LoVo (cell line): Measurements from ENCODE around the gene BPGM.
A peak's percentile ranks its signal among the peaks of the same experiment; 100 is the strongest.
"Not testable (repeated sequence)": the region's sequence is repeated elsewhere in the genome, so short reads cannot be mapped to it uniquely, and the experiment has no call there.

Experiments used
- DNase-seq: peaks from one replicate; pipeline ENCODE4 v3.0.0-alpha.2; 2016; ENCODE audit warnings: low spot score

The BPGM gene

DNA sequence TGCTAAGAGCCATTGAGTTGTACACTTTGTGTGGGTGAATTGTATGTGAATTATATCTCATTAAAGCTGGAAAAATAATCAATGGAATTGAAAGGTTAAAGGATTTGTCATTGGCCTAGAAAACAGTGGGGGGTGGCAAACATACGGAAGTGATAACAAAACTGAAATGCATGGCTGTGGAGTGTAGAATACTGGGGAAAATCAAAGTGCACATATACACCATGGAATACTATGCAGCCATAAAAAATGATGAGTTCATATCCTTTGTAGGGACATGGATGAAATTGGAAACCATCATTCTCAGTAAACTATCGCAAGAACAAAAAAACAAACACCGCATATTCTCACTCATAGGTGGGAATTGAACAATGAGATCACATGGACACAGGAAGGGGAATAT is 18.4 kb downstream of the BPGM start:
- not testable (repeated sequence) for DNase-seq

DNA sequence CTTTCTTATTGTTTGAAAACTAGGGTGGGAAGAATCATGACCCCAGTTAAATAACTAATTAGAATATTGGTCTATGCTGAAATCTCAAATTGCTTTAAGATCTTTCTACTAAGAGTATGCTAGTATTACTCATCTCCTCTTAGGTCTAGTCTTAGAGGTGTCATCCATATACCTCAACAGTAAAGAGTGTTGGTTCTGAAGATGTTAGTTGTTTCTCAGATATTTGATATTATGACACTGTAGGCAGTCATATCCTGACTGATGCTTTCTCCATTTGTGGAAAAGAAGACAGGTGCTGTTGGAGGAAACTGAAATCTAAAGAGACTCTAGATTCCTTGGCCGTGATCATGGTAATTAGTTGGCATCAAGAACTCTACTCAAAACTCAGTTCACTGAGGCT is 21.2 kb downstream of the BPGM start:
- no peak for DNase-seq

DNA sequence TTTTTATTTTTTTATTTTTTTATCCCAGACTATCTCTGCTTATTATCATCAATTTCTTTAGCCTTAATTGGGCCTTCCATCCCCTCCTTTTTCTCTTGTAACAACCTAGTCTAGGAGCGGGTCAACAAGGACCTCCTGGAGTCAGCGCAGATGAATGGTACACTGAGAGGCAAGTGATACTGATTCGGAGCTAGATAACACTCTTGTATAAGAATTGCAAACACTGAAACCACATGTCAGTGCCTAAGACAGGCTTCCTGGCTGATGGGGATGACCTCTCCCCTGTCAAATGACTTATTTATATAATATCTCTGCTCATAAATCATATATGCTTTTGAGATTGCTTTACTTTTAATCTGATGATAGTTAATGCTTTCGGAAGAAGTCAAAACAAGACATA is 22.7 kb downstream of the BPGM start:
- DNase-seq, result no peak

- peak; percentile 71 for DNase-seq
Observed at GRCh38 chr7:134669845-134670373, 23.3 kb downstream of the BPGM start.

DNA sequence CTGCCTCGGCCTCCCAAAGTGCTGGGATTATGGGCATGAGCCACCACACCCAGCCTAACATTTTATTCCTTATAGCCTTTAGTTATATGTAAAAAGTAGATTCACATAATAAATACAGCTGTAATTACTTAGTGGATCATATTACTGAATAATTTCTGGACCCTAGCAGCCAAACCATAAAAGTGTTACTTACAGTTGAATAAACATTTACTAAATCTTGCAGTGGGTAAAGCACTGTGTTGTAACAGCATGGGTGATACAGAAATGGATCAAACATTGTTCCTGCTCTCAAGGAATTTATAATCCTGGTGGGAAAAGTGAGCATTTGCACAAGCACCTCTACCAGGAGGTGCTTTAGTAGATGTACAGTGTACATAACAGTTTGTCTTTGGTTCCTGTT is 25.0 kb downstream of the BPGM start:
- DNase-seq, result no peak

GRCh38 chr7:134674424-134674823 is 27.8 kb downstream of the BPGM start:
- no peak for DNase-seq

DNA sequence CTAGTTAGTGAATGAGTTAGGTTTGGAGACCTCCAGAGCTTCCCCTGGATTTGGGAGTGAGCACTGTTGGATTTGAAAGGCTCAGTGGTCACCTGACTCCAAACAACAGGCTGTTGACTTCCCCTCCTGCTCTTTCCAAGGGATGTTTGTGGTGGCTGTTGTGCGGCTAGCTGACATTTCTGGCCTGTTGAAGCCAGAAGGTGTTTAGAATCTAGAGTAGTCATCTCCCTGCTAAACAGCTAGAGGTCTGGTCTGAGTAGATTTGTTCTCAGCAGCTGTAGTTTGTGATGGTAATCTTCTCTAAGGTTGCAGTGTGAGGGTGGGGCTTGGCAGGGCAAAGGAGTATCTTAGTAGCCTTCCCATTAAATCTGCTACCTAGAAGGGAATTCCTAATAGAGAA is 30.1 kb downstream of the BPGM start:
- no peak for DNase-seq

GRCh38 chr7:134678115-134678514 is 31.5 kb downstream of the BPGM start:
- no peak for DNase-seq

DNA sequence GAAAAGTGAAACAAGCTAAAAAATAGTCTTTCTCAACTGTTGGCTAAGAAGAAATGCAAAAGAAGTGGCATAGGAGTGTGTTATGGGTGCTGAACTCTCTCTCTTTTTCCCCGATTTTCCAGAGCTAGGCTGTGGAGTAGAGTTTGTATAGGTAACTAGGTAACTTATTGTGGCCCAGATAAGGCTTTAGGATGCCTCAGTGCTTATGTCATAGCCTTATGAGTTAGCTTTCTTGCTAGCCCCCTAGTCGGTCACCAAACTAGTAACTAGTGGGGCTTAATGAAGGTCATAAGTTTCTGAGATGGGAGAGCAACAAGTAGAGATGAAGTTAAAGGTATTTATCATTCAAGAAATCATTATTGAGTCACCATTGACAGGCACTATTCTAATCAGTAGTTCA is 32.4 kb downstream of the BPGM start:
- no peak for DNase-seq

- DNase-seq, result no peak
Observed at GRCh38 chr7:134684165-134684564, 37.5 kb downstream of the BPGM start.

- DNase-seq, result no peak
Observed at GRCh38 chr7:134685250-134685649, 38.6 kb downstream of the BPGM start.

- peak; percentile 24 for DNase-seq
Observed at GRCh38 chr7:134686786-134687185, 40.1 kb downstream of the BPGM start.

DNA sequence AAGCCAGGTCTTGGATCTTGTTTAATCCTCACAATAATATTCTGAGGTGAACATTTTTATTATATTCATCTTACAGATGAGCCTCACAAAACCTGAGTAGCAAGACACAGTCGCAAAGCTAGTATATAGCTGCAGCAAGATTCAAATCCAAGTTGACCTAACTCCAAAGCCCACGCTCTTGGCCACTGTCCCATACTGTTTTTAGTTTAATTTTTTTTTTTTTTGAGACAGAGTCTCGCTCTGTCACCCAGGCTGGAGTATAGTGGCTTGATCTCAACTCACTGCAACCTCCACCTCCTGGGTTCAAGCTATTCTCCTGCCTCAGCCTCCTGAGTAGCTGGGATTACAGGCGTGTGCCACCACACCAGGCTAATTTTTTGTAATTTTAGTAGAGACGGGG is 42.9 kb downstream of the BPGM start:
- DNase-seq, result not testable (repeated sequence)

DNA sequence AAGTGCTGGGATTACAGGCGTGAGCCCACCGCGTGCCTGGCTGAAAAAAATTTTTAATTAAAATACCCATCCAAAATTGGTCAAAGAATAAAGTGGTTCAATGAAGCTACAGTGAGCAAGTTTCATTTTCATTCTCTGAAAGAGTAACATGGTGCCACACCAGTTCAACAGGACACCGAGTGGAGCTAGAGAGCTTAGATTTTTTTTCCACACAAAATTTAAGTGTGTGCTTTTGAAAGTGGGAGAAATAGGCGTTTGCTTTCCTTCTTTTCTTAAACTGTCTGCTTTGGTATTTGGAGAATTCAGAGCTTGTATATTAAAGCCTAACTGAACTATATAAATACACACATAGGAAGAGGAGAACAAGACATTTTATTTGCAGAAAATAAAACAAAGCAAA is 43.4 kb downstream of the BPGM start:
- DNase-seq, result peak; percentile 25

DNA sequence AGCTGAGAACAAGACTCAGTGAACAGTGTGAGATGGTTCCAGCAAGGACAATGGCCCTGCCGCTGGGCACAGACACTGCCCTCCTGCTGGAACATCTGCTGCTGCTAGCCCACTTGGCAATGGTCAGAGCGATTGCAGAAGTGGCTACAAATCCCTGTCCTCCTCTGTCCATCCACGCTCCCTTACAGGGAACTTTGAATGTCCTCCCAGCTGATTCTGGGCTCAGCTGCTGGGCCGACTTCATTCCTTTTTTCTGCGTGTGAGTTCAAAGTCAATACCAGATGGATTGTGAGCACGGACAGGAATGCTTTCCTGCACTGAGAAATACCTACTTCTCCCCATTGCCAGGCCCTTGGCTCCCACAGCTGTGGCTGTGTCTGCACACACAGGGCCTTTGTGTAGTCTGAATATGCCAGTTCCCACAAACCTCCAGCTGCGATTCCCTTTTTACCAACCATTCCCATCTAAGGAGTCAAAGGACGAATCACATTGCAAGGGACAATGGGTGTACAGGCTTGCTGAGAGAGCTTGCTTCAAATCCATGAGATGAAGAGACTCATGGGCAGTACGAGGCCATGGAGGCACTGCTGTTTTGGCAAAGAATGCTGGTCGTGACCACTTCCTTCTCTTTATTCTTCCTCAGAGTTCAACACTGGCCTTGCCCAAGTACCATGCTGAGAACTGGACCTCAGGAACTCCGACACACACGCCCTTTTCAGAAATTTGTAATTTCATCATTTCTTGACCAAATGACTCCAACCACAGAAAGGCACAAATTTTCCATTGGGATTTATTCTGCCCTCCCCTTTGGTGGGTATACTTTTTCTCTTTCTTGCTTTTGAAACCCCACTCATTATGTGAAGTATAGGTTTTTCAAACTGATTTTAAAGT is 44.2 kb downstream of the BPGM start:
- DNase-seq, result no peak

DNA sequence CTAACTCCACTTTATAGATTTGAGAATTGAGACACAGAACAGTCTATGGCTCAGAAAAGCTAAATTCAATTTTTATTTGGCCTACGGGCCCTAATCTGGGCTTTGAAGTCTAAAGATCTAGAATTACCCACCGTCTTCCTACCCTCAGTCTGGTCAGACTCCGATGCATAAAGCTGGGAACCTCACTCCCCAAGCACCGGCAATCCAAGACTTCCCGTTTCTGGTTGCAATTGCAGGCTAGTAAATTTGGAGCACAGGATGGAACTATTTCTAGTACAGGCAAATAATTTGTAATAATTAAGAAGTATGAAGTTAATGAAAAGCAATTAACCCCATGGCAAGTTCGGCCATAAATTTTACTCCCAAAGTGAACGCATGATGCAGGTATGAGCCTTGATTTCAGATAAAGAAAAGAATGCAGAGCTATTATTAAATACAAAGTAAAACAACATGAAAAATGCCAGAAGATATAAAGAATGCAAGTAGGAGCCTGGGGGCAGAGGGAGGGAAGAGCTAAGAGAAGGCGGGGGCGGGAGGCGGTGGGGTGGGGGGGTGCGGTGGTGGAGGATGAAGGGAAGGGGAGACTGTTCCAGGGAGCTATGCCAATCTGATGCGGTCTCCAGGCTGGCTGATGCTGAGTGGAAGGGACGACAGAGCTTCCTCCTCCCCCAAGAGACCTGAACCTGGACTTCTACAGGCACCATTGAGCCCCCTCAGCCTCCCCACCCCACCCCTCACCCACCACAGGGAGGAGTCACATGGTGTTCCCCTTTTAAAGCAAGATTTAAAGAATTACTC is 45.1 kb downstream of the BPGM start:
- DNase-seq, result no peak

GRCh38 chr7:134692344-134692705 is 45.7 kb downstream of the BPGM start:
- no peak for DNase-seq

GRCh38 chr7:134693256-134693655 is 46.6 kb downstream of the BPGM start:
- DNase-seq, result no peak

GRCh38 chr7:134694299-134694698 is 47.6 kb downstream of the BPGM start:
- DNase-seq, result no peak

DNA sequence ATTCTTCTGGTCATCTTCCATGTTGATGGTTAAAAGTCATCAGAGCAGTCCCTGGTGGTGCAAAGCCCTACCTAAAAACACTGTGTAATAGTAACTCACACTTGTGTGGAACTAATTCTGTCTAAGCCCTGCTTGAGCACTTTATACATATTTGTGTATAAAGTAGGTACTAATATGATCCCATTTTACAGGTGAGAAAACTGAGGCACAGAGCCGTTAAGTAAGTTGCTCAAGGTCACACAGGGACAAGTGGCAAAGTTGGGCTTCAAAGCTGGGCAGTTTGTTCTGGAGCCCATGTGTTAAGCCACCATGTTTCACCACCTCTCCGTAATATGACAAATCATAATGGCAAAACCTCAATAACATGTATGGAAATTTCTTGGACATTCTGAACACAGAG is 48.1 kb downstream of the BPGM start:
- DNase-seq, result no peak

DNA sequence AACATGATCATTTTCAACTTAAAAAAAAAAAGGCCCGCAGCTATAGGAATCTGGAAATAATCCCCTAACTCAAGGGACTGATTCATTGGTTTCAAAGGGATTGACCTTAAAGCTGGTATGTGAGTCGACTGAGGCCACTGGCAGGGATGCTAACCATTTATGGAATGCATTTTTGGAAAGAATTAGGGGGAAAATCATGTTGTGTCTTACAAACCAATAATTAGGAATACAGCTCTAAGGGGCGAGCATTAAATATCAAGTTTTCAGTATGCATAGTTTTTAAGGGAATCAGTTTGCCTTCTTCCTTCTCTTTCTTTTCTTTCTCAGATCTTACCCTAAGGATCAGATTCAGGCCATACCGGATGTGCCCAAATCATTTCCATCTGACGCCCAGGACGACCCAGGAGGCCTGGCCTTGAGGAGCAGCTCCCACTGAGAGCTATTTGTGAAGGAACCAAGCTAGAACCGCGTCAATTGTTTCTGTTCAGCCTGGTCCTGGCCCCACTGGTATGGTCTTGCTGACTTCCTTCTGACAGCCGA is 48.7 kb downstream of the BPGM start:
- no peak for DNase-seq

DNA sequence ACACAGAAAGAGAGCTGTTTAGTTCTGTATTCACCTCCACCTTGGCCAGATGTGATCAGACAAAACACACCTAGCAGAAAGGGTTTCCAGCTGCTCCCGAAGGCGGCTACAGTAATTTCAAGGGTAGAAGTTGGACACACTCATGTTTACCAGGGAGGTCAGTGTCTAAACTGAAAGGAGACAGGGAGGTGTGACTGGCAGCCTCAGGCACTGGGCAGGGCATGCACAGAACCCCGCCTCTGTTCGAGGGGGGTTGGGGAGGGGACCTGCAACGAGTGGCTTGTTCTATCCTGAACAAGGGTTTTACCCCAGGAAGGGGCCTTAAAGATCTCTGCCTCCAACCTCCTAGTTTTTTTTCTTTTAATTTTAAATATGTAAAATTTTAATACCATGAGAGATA is 49.6 kb downstream of the BPGM start:
- no peak for DNase-seq
